Ureter (tissue), 1 donor: ENCODE results near the gene BPIFA1. TPM values are rescaled to one million over a fixed set of nuclear protein-coding genes. Genes with fewer than 3 reads are reported as not detected.

Source experiments
- DNase-seq: peaks from one replicate; pipeline ENCODE4 v3.0.0-alpha.2; 2020; ENCODE audit warnings: low spot score
- total RNA-seq: library from RNA; stranded (reverse); gene quantifications from one replicate; pipeline ENCODE4 v1.2.4, GENCODE V29; 2023
- donor health status: DM: yes; HTN: yes; CAD: no.

Gene BPIFA1
- not detected for total RNA-seq

DNA sequence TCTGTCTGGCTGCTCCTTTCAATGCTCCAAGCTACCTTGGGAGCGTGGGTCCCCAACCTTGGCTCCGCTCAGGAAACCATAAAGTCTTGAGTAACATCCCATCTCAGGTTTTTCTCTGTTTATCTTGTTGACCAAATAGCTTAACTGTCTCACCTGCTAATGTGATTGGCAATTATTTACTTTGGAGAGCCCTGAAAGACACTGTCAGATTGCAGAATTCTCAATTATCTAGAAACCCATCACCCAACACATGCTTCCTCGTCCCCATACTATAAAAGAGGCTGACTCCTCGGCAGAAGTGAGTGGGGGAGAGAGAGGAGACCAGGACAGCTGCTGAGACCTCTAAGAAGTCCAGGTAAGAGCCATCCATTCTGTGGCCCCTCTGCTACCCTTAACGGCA is at the start of gene BPIFA1:
Gene BPIFA1, plus strand, starts transcription at position 301 of the 400 bp plus-strand sequence. CDS start 1,716 bp downstream, outside the sequence.
- DNase-seq = no peak

DNA sequence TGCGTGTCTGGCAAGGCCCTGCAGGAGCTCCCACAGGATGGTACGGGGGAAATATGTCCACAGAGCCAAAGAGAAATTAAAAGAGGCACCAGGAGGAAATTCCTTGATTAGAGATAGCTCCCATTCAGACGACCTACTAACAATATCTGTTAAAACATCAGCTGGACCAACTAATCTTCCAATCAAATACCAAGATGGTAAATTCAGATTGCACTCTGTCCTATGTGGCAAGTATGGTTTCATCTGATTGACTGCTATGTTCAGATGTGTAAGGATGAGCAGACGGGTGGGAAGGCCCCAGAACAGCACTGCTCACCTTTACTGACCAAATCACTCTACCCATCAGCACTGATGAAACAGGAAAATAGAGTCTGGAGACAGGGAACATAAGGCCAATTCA is 48.3 kb upstream of the BPIFA1 start:
- DNase-seq = no peak

DNA sequence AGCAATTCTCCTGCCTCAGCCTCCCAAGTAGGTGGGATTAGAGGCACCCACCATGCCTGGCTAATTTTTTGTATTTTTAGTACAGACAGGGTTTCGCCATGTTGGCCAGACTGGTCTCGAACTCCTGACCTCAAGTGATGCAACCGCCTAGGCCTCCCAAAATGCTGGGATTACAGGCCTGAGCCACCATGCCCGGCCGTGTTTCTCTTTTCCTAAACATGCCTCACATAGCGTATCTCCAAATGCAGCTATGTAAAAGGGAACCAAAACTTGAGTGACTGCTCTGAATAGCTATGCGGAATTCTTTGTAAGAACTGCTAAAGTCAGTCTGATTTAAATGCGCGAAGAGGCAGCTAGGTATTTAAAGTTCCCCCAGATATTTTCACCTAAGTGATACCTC is 47.4 kb upstream of the BPIFA1 start:
- no peak for DNase-seq

DNA sequence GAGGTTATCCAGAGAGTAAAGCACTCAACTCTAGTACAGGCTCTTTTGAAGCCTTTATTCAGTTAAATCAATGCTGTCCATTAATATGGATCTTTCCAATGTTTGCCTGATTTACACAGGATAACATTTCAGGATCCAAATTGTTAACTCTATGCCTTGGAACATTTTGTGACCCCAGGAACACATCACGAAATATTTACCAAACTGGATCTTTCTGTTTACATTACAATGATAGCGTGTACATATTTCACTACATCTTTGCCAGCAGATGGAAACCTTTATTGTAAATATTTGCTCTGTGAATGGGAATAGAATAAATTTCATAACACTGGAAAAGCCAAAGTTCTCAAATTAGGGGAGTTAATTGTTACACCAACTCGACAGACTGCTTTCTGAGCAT is 44.3 kb upstream of the BPIFA1 start:
- DNase-seq = no peak

DNA sequence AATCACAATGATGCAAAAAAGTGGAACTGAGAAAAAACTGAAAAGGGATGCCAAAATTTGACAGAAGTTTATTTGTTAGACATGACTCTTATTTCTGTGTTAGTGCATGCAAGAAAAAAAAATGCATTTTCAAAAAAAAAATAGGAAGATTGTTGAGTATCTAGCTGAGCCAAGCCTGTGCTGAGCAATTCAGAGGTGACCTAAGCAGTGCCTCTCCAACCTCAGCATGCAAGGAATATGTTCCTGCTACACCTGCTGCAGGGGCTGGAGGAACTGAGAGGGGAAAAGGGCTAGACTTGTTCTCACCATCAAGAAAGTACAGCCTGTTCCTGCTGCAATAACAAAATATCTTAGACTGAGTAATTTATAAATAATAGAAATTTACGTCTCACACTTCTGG is 43.8 kb upstream of the BPIFA1 start:
- DNase-seq = no peak

DNA sequence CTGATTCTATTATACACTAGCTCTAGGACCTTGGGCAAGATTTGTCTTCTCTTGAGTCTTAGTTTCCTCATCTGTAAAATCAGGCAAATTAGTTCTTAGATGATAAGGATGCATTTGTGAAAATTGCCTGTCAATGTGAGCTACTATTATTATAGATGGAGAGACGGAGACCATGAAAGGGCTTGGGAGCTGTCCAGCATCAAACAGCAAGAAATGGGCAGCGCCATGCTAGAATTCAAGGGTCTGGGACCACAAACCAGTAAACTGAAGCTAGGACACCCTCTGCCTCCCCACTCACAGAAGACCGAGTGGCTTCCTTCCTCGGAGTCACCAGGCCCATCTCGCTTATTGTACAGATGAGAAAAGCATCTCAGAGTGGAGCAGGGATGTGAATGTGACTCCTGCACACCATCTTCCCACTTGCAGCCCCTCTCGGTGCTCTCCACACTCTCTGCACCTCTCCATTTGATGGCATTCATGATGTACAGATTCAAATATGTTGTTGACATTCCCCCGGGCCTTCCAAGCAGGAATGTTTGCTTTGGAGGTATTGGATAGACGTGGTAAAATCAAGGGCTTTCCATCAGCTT is 42.8 kb upstream of the BPIFA1 start:
- DNase-seq = no peak

DNA sequence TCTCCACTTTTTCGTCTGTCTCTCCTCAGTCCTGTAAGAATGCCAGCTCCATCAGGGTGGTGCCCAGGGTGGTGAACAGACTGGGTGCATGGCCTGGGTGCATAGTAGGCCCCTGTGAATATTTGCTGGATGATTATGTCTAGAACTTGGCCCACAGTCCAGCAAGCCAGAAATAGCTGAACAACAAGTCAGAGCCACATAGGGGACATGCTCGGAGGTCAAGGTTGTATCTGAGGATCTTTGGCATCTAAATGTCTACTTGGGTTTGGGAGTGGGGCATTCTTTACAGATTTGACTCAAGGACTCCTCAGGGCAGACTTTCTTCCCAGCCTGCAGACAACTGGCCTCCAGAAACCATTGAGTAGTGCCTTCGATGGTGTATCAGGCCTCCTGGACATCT is 36.8 kb upstream of the BPIFA1 start:
- DNase-seq = no peak

DNA sequence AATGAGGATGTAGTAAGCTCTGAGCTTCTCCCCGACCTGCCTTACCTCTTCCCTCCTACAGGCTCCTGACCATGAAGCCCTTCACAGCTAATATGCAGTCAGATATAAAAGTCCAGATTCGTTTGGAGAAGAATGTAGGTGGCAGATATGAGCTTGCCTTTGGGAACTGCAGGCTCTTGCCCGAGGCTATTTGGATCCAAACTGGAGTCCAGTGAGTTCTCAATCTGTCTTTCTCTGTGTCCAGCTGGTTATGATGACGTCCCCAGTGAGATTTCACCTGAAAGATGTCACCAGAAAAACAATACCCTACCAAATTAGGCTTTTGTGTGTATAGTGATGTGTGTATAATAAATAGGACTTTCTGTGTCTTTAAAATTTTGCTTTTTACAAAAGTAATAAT is 33.3 kb upstream of the BPIFA1 start:
- DNase-seq = no peak

DNA sequence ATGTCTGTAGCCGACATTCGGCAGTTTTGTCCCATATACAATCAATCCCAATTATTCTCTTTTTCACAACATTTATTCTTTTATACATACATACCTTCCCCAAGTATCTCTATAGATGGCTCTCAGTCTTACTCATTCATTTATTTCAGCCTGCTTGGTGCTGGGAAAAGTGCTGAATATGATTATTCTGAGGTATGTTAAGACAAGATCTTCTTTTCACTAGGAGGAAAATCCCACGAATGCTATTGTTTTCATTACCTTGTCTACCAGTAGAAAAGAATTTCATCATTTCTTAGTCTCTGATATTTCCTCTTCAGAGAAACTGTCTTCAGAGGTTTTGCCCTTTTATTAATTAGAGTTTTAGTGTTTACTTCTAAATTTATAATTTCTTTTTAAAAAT is 32.4 kb upstream of the BPIFA1 start:
- no peak for DNase-seq

DNA sequence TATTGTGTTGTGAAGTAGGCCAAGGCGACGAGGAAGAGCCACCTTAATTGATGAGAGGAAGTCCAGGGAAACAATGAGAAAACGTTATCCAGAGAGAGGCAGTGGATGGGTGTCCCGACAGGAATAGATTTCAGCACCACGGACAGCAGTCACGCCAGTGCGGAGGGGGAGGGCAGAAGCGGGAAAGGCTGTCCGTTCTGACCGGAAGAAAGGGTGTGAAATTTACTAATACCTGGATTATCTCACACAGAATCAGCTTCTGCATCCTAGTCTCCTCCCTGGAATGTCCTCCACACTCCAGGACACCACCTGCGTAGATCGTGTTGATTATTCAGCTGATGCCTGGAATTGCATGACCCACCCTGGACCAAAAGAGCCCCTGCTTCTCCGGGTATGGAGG is 26.0 kb upstream of the BPIFA1 start:
- peak; percentile 76 for DNase-seq

DNA sequence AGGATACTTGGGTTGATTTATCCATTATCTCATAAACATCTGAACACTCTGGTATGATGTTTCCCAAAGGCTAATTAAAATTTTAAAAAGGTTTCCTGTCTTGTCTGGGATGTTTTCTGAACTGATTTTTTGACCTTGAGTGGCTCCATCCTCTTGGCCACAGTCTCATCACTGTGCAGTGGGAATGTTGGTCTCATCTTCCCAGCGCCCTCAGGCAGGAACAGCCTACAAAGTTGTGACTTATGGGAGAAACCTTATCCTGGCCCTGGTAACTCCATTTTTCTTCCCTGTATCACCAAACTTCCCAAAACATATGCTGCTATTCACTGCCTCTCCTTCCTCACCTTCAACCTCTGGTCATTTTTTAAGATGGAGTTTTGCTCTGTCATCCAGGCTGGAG is 25.4 kb upstream of the BPIFA1 start:
- no peak for DNase-seq

DNA sequence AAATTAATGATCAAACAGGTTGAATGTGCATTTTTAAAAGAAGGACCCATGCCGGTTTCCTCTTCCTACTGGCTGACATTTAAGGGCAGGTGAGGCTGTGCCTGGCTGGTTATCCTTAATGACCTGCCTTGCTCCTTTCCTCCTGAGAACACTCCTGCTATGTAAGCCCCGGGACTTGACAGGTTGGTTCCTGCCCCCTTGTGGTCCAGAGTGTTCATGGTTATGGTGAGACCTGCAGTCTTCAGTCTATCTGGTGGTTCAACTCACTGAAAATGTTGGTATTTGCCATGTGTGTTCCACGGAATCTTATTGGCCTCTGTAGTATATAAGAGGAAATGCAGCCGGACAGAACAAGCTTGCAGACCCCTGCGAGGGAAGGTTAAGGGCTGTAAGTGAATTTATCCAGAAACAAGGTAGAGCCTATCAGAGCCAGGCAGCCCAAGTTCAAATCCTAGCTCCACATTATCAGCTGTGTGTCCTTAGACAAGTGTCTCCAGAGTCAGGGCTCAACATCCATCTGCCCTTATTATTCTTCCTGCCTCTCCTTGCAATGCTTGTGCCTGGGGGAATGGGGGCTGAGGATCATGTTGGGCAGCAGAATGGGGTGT is 23.9 kb upstream of the BPIFA1 start:
- peak; percentile 67 for DNase-seq

DNA sequence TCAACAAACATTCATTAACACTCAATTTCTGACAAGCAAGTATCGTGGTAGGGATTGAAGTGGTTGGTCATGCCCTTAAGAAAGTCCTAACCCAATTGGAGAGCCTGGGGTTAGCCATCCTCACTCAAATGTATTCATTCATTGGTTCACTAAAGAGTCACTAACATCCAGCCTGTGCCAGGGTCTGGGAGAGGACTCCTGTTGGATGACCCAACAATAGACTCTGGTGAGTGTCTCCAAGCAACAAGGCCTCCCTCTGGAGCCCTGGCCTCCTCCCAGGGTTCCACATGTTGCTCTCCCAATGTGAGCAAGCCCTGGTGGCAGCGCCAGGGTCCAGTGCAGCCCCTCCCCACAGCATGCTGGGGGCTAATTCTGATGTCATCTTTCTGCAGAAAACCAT is 18.7 kb upstream of the BPIFA1 start, which contains the start of gene BPIFA3:
Gene BPIFA3, plus strand, starts transcription at position 301 of the 400 bp plus-strand sequence. CDS start 185 bp downstream, outside the sequence.
- no peak for DNase-seq

DNA sequence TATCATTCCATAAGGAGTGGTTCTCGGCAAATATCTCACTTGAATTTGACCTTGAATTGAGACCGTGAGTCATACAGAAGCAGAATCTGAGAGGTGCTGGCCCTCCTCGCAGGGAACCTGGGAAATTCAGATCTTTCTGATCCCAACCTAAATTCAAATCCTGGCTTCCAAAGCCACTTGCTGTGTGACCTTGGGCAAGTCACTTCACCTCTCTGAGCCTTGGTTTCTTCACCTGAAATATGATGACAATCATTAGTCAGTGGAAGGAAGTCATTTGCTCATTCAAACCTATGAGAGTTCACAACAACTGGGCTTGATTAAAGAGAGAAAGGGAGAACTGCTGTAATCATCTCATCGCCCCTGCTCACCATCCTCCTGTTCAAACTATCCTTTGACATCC is 11.4 kb upstream of the BPIFA1 start:
- DNase-seq = no peak

DNA sequence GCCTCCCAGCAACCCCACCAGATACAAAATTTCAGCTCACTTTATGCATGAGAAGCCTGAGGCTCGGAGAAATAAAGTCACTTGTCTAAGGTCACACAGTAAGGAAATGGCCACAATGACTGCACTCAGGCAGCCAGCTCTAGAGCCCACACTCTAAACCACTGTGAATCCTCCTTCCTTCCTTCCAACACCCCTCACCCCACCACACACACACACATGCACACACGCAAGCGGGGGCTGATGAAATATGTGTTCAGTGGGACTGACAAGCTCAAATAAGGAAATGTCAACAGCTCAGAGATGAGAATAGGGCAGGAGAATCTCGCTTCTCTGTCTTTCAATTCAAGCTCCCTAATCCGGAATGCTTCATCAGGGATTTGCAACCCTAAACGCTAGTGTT is 6.0 kb upstream of the BPIFA1 start:
- no peak for DNase-seq

DNA sequence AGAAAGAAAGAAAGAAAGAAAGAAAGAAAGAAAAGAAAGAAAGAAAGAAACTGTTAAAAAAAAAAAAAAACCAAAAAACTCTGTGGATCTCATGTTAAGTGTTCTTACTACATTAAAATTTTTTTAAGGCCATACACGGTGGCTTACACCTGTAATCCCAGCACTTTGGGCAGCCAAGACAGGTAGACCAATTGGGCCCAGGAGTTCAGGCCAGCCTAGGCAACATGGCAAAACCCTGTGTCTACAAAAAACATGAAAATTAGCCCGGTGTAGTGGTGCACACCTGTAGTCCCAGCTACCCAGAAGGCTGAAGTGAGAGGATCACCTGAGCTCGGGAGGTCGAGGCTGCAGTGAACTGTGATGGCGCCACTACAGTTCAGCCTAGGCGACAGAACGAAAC is 4.6 kb upstream of the BPIFA1 start:
- no peak for DNase-seq

DNA sequence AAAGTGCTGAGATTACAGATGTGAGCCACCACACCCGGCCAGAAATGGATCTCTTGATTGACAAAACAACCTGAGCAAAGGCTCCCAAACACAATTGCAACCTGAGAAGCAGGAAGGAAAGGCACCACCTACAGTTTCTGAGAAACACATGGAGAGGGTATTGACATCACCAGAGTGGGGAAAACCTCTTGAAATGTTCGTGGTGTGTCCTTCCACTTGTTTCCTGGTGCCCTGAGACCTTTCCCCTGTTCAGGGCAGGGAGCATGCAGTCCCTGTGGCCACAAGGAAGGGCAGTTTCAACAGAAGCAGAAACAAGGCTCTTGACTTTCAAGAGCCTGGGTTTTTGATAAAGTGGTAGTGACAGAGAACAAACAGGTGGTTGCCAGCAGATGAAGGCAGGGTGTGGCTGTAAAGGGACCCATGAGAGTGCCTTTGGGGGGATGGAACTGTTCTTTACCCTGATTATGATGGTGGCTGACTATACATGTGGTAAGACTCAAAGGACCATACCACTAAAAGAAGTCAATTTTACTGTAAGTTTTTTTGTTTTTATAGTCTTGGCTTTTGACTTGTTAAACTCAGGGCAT is 3.2 kb upstream of the BPIFA1 start:
- no peak for DNase-seq

DNA sequence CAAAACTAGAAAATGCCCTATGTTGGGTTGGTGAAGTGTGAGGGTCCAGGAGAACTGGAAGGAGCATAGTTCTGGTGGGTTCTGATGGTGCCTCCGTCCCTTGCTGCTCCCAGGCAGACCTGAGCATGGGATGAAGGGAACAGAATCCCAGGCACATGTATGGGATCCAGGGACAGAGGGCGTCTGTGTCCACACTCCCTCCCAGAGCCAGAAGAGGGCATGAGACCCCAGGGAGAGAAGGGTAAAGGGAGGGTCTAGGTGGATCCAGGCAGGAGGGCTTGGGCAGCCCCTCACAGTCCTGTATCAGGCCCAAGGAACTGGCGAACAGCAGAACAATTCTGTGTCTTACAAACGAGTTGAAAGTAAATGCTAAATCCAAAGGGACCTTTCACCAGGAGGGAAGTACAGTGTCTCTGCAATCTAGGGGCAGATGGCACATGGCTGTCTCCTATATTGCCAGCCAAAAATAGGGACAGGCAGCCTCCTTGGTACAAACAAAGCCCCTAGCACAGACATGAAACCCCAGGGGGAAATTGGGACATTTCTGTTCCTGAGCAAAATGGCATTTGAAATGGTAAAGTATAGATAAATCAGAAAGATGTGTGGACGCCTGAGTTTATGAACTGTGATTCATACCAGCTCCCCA is 2.5 kb upstream of the BPIFA1 start:
- DNase-seq = no peak

DNA sequence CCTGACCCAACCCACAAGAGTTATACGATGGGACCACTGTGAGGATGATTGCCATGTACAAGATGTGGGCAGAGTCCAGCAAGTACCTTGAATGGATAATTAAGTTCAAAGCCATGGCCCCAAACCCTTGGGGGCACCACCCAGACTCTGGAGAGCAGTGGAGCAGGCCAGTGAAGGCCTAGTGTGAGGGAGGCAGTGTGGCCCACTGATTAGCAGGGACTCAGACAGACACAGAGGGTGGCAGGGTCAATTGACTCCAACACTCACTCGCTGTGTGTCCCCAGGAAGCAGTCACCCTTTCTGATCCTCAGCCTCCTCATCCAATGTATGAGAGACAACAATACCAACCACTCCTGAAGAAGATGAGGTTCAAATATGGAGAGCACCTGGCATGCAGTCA is 1.7 kb upstream of the BPIFA1 start:
- DNase-seq = no peak

DNA sequence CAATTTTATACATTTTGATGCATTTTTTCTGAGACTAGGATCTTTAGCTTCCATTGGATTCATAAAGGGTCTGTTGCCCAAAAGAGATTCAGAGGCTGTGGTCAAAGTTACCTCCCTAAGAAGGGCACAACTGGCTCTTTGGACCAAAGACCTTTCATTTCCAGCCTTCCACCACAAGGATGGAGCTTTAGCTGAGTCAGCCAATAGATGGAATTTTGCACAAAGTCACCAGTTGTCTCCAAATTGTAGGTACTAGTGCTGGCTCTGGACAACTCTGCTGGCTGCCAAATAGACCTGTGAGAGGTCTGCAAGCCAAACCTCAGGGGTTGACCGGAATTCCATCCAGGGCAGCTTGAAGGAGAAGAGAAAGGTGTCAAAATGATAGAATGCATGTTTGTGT is 555 bp downstream of the BPIFA1 start:
- no peak for DNase-seq

DNA sequence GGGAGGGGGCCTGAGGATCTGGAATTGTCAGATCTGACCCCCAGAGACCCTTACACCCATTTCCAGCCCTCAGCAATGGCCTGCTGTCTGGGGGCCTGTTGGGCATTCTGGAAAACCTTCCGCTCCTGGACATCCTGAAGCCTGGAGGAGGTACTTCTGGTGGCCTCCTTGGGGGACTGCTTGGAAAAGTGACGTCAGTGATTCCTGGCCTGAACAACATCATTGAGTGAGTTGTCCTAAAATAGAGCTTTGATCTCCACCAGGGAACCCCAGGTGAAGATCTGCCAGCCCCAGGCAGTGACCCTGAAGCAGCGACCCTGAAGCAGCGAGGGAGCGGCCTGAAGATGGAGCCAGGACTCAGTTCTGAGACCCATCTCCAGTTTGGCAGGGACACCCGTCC is 2.2 kb downstream of the BPIFA1 start:
- DNase-seq = no peak

DNA sequence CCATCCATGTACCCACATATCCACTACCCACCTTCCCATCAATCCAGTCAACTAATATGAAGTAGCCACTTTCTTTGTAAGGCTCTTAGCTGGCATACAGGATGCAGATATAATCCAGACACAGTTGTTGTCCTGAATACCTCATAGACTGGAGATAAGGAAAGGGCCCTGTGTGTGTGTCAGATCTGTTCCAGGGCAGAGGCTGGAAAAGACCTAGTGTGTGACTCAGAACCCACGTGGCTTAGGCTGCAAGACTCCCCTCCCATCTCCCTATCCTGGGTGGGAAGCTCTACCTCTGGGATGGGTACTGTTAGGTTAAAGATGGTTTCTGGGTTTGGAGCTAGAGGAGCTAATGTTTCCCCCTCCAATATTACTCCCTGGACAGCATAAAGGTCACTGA is 3.6 kb downstream of the BPIFA1 start:
- DNase-seq = no peak
